NCI-H2227 treated with DMSO at 0.1 percent for 48 hours (cell line): ENCODE measurements around the gene LLCFC1.
"Not testable (repeated sequence)": the region's sequence is repeated elsewhere in the genome, so short reads cannot be mapped to it uniquely, and the experiment has no call there.

Source experiments
- DNase-seq: peaks from one replicate; lab custom pipeline; 2025; lab: John Stamatoyannopoulos, UW

LLCFC1 gene

DNA sequence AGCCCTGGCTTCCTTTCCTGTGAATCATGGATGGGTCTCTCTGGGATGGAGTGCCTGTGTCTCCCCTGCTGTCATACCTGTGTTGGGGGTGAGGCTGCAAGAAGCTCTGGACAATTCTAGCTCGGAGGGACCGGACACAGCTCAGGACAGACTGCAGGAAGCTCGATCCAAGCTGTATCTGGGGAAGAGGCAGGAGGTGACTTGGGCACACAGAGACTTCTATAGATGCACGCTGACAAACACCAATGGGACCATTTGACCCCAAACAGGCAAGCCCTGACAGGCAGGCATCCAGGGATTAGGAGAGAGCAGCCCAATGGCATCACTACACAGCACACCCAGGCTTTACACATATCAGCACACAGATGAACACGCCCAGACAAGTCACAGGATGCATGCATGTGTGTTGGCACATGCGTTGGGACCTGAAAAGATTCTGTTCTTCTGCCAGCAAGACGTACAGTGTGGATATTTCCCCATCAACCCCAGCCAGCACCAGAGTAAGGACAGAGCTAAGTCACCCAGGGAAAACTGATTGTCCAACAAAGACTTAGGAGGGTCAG is 4.5 kb downstream of the LLCFC1 start:
- DNase-seq: no peak

GRCh38 chr7:142945001-142945400 is 5.7 kb downstream of the LLCFC1 start:
- no peak for DNase-seq

DNA sequence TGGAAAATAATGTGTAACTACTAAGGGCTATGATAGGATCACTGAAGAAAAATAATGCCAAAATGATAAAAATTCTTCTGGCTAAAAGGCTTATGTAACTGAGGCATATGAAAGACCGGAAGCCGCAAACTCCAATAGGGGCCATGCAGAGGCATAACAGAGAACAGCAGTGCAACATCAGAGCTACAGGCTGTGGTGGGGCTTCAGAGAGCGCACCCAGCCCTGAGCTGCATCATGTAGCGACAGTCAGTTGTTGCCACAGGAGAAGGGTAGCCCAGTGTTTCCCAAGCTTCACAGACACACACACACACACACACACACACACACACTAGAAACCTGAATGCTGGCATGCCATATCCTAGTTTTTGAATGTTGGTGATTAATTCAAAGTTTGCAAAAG is 9.3 kb downstream of the LLCFC1 start:
- DNase-seq: no peak

DNA sequence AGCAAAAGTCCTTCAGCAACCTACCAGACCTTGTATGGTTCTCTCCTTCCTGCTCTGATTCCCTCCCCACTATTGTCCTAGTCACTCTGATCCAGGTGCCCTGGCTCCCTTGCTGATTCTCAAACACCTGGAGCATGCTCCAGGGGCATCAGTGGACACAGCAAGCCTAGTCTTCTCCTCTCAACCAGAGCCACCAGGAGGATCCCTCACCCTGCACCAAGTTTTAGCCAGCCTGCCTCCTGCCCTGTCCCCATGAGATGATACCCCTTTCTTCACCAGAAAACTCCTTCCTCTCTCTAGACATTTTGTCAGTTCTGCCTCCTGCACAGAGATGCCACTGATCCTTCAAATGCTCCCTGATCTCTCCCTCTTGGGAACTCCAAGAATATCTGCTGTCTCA is 11.0 kb downstream of the LLCFC1 start:
- no peak for DNase-seq

- no peak for DNase-seq
Observed at GRCh38 chr7:142954680-142955268, 15.5 kb downstream of the LLCFC1 start.

DNA sequence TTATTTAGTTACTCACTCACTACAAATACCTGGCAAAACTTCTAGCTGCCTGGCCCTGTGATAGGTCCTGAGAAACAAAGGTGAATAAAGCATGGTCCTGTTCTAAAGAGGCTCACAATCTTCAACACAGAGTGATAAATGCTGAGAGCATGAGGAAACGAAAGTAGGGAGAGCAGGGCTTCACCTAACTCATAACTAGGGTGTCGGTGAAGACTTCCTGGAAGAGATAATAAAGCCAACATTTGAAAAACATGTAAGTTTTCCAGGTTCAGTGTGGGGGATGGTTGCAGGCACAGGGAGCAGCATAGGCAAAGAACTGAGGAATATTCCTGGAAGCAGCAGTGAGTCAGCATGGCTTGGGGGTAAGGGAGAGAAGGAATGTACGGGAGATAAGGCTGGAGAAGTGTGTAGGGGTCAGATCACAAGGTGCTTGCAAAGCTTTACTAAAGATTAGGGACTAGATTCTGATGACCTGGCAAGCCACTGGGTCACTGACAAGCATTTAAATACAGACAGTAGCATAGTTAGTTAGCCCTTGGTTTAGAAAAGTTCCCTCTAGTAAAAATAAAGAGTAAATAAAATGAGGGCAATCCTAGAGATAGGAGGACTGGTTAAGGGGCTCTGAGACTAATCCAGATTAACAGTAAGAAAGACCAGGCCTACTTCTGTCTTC is 17.8 kb downstream of the LLCFC1 start:
- no peak for DNase-seq

GRCh38 chr7:142957723-142958122 is 18.4 kb downstream of the LLCFC1 start:
- no peak for DNase-seq

DNA sequence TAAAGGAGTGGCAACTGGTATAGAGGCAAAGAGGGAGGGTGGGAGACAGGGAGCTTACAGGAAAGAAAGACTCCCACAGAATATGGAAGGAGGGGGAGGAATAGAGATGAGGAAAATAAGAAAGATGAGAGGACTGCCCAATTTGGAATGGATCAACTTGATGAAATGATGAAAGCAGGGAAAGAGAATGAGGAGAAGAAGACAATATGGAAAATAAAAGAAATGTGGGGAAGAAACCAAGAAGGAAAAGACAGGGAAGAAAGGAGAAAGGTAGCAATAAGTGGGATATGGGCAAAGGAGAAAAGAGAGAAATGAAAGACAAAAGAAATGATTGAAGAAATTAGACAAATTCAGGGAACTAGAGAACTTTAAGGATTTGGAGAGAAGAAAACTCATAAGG is 19.9 kb downstream of the LLCFC1 start:
- no peak for DNase-seq

DNA sequence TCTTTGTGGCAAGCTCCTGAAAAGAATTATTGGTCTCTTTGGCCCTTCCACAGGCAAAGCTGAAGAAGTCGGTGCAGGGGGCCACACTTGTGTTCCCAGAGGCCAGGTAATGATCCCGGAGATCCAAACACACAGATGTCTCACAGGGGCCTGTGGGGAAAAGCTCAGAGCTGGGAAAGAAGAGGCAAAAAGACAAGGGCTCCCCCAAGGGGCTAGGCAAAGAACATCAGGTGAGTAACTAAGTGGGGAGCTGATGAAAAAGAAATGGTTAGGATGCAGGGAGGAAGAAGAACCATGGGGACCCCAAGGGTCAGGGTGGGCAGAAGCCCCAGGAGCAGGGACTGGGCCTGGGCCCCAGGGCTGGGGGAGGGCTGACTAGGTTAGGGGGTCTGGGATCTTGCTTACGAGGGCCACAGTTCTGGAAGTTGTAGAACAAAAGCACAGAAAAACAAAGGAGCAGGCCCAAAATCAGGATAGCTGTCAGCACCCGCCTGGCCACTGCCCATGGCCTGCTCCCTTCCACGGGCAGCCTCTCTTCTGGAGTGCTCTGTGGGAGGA is 21.8 kb downstream of the LLCFC1 start:
- DNase-seq: no peak

DNA sequence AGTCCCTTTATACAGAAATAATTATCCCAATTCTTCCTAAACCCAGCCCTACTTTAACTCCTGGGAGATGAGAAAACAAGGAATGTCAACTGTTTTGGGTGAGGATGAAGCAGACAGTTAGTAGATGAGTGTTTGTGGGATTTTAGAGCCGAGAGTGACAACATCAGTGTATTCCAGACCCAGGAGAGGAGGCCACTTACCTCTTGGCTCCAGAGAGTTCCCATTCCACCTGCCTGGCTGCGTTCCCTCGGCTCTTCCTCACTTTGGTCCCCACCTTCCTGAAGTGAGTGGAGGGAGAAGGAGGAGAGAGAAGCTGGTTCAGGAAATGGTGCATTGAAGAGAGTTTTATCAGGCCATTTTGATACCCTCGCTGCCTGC is 22.3 kb downstream of the LLCFC1 start:
- no peak for DNase-seq

DNA sequence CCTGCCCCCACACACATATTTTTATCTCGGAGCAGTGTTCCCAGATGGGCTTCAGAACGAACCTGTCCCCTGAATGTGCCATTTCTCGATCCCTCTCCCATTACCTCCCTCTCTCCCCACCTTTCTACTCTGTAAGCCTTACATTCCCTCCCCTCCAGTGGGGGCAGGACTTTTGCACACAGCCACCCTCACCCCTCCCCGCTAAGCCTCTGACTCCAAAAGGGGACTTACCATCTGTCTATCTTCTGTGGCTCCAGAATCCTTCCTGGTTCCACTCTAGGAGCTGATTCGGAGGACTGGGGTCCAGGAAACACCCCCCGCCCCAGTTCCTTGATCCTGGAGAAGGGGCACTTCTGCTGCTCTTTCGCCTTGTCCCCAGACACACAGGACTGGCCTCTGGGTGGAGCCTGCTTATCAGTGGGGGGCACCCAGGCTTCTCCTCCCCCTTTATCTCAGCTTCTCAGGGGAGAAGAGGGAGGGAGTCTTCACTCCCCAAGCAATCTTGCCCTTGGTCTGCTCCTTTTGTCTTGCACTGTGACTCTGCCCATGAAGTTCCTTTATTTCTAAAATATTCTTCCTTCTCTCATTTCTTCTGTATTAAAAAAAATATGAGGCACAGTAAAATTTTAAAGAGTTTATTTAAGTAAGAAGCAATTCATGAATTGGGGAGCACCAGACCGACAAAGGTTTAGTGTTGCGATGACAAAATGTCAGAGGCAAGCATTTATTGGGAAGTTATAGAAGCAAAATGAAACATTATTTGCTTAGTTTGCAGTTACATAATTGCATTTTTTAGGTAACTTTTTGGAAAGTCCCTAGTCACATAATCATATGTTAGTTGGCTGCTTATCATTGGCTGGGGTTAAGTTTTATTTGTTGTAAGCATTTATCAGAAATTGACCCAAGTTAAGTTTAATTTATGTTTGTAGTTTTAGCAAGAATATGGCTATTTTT is 23.0 kb downstream of the LLCFC1 start, which contains the start of gene KEL:
Gene KEL, minus strand, starts transcription at position 391 of the 954 bp plus-strand sequence. Its CDS starts 157 bp downstream, at position 234.
- DNase-seq: no peak

- no peak for DNase-seq
Observed at GRCh38 chr7:142962991-142963390, 23.7 kb downstream of the LLCFC1 start.

- no peak for DNase-seq
Observed at GRCh38 chr7:142963993-142964392, 24.7 kb downstream of the LLCFC1 start.

- no peak for DNase-seq
Observed at GRCh38 chr7:142964502-142965246, 25.4 kb downstream of the LLCFC1 start.

- no peak for DNase-seq
Observed at GRCh38 chr7:142968229-142968628, 28.9 kb downstream of the LLCFC1 start.

- no peak for DNase-seq
Observed at GRCh38 chr7:142969183-142969582, 29.9 kb downstream of the LLCFC1 start.

DNA sequence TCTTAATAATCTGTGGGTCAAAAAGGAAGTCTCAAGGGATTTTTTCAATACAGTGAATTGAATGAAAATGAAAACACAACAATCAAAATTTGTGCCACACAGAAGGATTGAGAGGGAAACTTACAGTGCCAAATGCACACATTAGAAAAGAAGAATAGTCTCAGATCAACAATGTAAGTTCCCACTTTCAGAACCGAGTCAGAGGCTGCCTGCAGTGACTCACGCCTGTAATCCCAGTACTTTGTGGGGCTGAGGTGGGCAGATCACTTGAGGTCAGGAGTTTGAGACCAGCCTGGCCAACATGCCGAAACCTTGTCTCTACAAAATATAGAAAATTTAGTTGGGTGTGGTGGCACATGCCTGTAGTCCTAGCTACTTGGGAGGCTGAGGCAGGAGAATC is 35.3 kb downstream of the LLCFC1 start:
- DNase-seq: no peak

GRCh38 chr7:142978402-142978801 is 39.1 kb downstream of the LLCFC1 start:
- DNase-seq: not testable (repeated sequence)

DNA sequence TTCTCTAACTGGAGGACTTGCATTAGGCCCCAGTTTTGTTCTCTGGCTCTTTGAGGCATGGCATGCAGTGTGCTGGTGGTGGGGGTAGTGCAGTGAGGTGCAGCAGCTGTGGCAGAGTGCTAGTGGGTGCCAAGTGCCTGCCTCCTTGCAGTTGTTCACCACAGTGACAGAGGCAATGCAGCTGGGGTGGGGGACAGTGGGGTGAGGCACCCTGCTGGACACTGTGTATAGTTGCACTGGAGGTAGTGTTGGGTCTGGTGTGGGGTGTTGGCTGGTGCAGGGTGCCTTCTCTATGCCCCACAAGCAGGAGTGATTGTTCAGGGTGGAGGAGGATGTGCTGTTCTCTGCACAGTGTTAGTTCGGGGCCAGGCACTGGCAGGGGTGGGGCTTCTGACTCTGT is 44.5 kb downstream of the LLCFC1 start:
- DNase-seq: no peak

DNA sequence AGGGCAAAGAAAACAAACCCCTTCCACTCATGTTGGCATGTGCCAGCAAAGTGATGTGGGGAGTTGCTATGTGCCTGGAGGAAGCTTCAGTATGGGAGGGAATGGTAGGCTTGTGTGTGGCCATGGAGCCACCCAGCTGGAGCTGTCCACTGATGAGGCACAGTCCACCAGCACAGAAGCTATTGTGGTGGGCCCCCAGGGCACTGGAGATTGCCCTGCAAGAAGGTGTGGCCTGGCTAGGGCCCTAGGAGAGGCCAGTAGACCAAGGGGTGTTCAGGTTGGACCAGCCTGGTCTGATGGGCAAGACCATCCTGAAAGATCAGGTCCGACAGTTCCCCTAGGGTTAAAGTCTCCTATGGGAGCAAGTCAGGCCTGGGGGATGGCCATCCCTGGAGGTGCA is 45.0 kb downstream of the LLCFC1 start:
- no peak for DNase-seq
